Esophagus muscularis mucosa (tissue), 4 donors: Measurements from ENCODE around the gene MBTPS1. TPM values are rescaled to one million over a fixed set of nuclear protein-coding genes. Genes with fewer than 3 reads are reported as not detected.
A peak's percentile ranks its signal among the peaks of the same experiment; 100 is the strongest.

Experiments used
- DNase-seq: peaks from one replicate; pipeline ENCODE4 v3.0.0-alpha.2; 2017; ENCODE audit errors: extremely low spot score
- H3K27ac ChIP-seq, 4 donors: fragments of 200-600 bp; sonication (generic); replicated peaks in 1 of 4; 1 replicate in 3 of 4; 2 replicates in 1 of 4; pipeline ENCODE4 v1.5.1; 2016 to 2019; ENCODE audit warnings: mild to moderate bottlenecking in 1 of 4
- H3K27me3 ChIP-seq, 4 donors: fragments of 200-600 bp; sonication (generic); one replicate each; pipeline versions ENCODE4 v1.5.1 to v1.6.0; 2016 to 2019
- H3K36me3 ChIP-seq, 4 donors: fragments of 200-600 bp; sonication (generic); one replicate each; pipeline ENCODE4 v1.5.1; 2016 to 2019
- H3K4me1 ChIP-seq, 4 donors: fragments of 200-600 bp; sonication (generic); one replicate each; pipeline ENCODE4 v1.5.1; 2016 to 2019
- H3K4me3 ChIP-seq, 4 donors: fragments of 200-600 bp; sonication (generic); 1 replicate in 2 of 4; 2 replicates in 2 of 4; pipeline ENCODE4 v1.5.1; 2016 to 2019; ENCODE audit warnings: mild to moderate bottlenecking in 4 of 4, moderate library complexity in 1 of 4
- H3K9me3 ChIP-seq, 4 donors: fragments of 200-600 bp; sonication (generic); 1 replicate in 3 of 4; 2 replicates in 1 of 4; pipeline ENCODE4 v1.5.1; 2016 to 2019
- EP300 ChIP-seq: sonication (generic); formaldehyde crosslinking; IDR thresholded peaks from one replicate; pipeline ENCODE4 v1.6.1; 2017; ENCODE audit warnings: antibody characterized with exemption
- POLR2A ChIP-seq: fragments of 450-650 bp; IDR thresholded peaks from one replicate; pipeline ENCODE4 v1.6.1; 2017; ENCODE audit warnings: antibody characterized with exemption, moderate library complexity, mild to moderate bottlenecking, low read depth
- POLR2AphosphoS5 ChIP-seq, 2 donors: sonication (generic); formaldehyde crosslinking; IDR thresholded peaks; one replicate each; pipeline ENCODE4 v1.6.1; 2017; ENCODE audit warnings: antibody characterized with exemption in 2 of 2
- WGBS: methylation state at CpG from one replicate; pipeline ENCODE4 v1.1.5; 2018; 5-methylcytosine and 5-hydroxymethylcytosine counted together
- intact Hi-C: fragments of 100-400 bp; cut with DNase I; formaldehyde crosslinking; loops from one replicate; pipeline ENCODE4 v1.15.1; 2023
- total RNA-seq, 4 donors: library from RNA; depleted of rRNA; stranded (reverse); fragments of >200 nt; gene quantifications; one replicate each; pipeline versions ENCODE4 v1.1.0 to v1.2.1, GENCODE V29; 2016
- TF ChIP-seq, protein P1 (sequence below), 3 experiments: fragments of 200-600 bp in 2 of 3; fragments of 450-650 bp in 1 of 3; sonication (generic) in 2 of 3; IDR thresholded peaks; one replicate each; pipeline ENCODE4 v1.5.1; 2017 to 2019; ENCODE audit warnings: antibody characterized with exemption in 3 of 3, mild to moderate bottlenecking in 2 of 3, moderate library complexity in 1 of 3

Gene MBTPS1
- total RNA-seq, 4 donors from 2014 or later, result 72.4 to 86.6 (median 82.6) TPM

DNA sequence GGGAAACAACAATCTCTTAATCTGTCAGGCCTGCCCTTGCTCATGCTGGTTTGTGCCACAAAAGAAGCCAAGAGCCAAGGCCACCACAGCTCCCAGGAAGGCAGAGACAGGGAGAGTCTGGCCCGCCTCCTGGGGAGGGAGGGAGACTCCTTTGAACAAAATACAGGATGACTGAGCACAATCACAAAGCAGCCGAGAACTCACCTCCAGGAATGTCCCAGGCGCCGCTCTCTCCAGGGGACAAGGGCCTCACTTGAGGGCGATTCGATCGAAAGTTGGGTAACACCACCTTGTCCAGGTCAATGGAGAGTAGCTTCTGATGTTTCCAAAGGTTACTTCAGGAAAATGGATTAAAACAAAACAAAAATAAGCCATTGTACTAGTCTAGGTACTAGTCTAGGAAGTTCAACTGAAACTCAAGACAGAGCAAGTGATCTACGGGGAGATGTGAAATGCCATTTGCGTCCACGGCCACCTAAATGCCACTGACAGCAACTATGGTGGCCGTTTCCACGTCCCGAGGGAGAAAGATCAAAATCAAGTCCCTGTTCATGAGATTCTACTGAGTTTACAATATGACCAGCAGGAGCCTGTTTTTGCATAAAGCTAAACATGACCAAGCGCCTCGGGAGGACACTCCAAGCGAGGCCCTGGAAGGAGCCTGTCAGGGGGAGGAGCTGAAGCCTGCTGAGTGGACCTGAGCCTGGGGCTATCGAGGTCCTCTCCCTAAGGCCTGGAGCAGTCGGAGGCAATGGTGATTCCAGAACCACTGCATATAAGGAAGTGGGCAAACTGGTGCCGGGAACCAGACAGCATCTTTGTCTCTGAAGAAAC, 60.7 kb downstream of the MBTPS1 start:
- no peaks in the 10 kb centered on the region for H3K9me3 ChIP-seq
- peaks cover 66 to 100% (median 96%) of the 10 kb centered on the region in 4 donors for H3K36me3 ChIP-seq
- TF ChIP-seq EP300, result no peak
- TF ChIP-seq, protein P1, sequence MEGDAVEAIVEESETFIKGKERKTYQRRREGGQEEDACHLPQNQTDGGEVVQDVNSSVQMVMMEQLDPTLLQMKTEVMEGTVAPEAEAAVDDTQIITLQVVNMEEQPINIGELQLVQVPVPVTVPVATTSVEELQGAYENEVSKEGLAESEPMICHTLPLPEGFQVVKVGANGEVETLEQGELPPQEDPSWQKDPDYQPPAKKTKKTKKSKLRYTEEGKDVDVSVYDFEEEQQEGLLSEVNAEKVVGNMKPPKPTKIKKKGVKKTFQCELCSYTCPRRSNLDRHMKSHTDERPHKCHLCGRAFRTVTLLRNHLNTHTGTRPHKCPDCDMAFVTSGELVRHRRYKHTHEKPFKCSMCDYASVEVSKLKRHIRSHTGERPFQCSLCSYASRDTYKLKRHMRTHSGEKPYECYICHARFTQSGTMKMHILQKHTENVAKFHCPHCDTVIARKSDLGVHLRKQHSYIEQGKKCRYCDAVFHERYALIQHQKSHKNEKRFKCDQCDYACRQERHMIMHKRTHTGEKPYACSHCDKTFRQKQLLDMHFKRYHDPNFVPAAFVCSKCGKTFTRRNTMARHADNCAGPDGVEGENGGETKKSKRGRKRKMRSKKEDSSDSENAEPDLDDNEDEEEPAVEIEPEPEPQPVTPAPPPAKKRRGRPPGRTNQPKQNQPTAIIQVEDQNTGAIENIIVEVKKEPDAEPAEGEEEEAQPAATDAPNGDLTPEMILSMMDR (IDR thresholded peaks at IDR 0.05), result no peak
- no peak for TF ChIP-seq POLR2A
- no peak for TF ChIP-seq POLR2AphosphoS5 (IDR thresholded peaks at IDR 0.05)
- H3K4me1 ChIP-seq, result peaks cover 10 to 22% (median 16%) of the 10 kb centered on the region in 4 donors
- DNase-seq, result no peak
- intact Hi-C loops, result no loop called here
- WGBS, result 90% methylated on average over 19 of the region's 19 CpGs
- H3K27me3 ChIP-seq, result no peaks in the 10 kb centered on the region
- peak overlapping the region in 2 of 4 donors; percentile 13 to 55 for H3K27ac ChIP-seq
- H3K4me3 ChIP-seq, result no peak overlapping the region

DNA sequence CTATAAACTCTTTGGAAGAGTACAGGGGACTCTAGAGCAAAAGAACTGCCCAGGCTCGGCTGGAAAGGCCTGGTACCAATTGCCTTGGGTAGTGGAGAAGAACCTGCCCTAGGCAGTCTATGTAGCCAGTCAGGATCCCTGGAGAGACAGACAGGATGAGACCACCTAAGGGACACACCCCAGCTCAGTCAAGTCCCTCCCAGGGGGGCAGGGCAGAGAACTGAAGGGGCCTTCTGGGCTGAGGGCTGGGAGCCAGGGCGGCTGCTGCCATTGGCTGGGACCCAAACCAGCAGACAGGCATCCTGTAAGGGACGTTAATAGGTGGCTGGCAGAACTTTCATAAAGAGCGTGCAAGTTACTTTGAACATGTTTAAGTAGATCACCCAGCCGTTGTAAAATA, 61.4 kb downstream of the MBTPS1 start:
- 46% methylated on average over 5 of the region's 5 CpGs for WGBS
- no peak for TF ChIP-seq POLR2A
- TF ChIP-seq, protein P1 (IDR thresholded peaks at IDR 0.05), result no peak
- no peak for TF ChIP-seq POLR2AphosphoS5 (IDR thresholded peaks at IDR 0.05)
- TF ChIP-seq EP300, result no peak
- Histone ChIP-seq H3K9me3 (no peaks in the 10 kb centered on the region), H3K36me3 (peaks cover 60 to 97% (median 91%) of the 10 kb centered on the region in 4 donors), H3K27me3 (no peaks in the 10 kb centered on the region), H3K27ac (peak overlapping the region in 2 of 4 donors; percentile 13 to 55), H3K4me1 (peaks cover 10 to 22% (median 16%) of the 10 kb centered on the region in 4 donors), H3K4me3 (no peak overlapping the region)
- intact Hi-C loops, result no loop called here
- DNase-seq, result no peak

DNA sequence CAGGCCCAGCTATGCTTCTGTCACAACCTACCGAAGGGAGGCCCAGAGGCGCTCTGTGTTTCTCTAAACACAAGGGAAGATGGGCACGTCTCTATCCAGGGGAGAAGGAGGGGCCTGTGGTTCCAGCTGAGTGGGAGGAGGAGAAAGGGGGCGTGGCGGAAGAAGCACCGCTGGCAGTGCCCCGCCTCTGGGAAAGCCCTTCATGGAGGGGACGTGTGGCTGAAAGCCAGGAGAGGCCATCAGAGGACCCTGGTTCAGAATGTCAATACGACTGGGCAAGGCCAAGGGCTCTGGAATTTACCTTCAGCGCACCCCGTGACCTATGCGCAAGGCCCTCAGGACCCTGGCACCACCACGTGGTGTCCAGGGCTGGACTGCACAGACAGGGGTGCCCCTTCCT, 61.8 kb downstream of the MBTPS1 start:
- no peaks in the 10 kb centered on the region for H3K27me3 ChIP-seq
- TF ChIP-seq EP300 (no peak), POLR2AphosphoS5 (IDR thresholded peaks at IDR 0.05) (no peak), POLR2A (no peak)
- TF ChIP-seq, protein P1 (IDR thresholded peaks at IDR 0.05), result no peak
- 86% methylated on average over 13 of the region's 13 CpGs for WGBS
- no peaks in the 10 kb centered on the region for H3K9me3 ChIP-seq
- intact Hi-C loops, result no loop called here
- no peak for DNase-seq
- peaks cover 55 to 97% (median 91%) of the 10 kb centered on the region in 4 donors for H3K36me3 ChIP-seq
- peak overlapping the region in 1 of 4 donors; percentile 55 for H3K27ac ChIP-seq
- no peak overlapping the region for H3K4me3 ChIP-seq
- H3K4me1 ChIP-seq, result peaks cover 10 to 22% (median 16%) of the 10 kb centered on the region in 4 donors

DNA sequence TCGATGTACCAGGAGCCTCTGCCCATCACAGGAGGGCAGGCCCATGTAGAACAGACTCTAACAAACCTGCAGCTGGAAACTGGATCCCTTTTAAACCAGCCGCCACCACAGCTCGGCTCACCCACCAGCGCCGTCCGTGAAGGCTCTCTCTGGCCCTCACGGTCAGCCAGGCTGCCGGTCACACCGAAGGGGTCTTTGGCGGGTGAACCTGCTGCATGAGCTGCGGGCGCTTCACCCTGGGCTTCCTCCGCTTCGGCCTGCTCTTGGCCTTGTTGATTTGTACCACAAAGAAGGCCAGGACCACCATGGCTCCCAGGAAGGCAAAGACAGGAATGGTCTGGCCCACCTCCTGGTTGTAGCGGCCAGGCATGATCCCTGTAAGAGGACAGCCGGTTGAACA, 62.5 kb downstream of the MBTPS1 start:
- Histone ChIP-seq H3K36me3 (peaks cover 49 to 97% (median 91%) of the 10 kb centered on the region in 4 donors), H3K27ac (no peak overlapping the region), H3K9me3 (no peaks in the 10 kb centered on the region), H3K4me3 (no peak overlapping the region), H3K27me3 (no peaks in the 10 kb centered on the region), H3K4me1 (peaks cover 10 to 22% (median 16%) of the 10 kb centered on the region in 4 donors)
- no peak for DNase-seq
- 95% methylated on average over 3 of the region's 16 CpGs for WGBS
- TF ChIP-seq, protein P1 (IDR thresholded peaks at IDR 0.05), result no peak
- intact Hi-C loops, result no loop called here
